ENCODE measurements around the gene BIRC3. TPM values are rescaled to one million over a fixed set of nuclear protein-coding genes. Genes with fewer than 3 reads are reported as not detected.

The BIRC3 gene
- polyA plus RNA-seq, 1 donor (not counting 4 experiments of a cell fraction or from before 2014, with no cell fraction given), result 2.1 TPM

- H3K79me2 ChIP-seq (ENCODE audit: control insufficient read depth, insufficient read depth, low read length), result no peaks in the 10 kb centered on the region
- no peak overlapping the region for H3K4me3 ChIP-seq (ENCODE audit: control insufficient read depth in 2 of 3, extremely low read depth in 1 of 3, insufficient read depth in 2 of 3, low read depth in 1 of 3, low read length in 3 of 3)
- FAIRE-seq (no peak), DNase-seq (ENCODE audit: low read depth, low spot score) (no peak)
- peaks cover 9% of the 10 kb centered on the region for H3K4me1 ChIP-seq (ENCODE audit: control insufficient read depth, extremely low read depth, insufficient read depth, low read length)
- dilution Hi-C loops (cut with MboI; ENCODE audit: extremely low pct_ligation_motif_present, low sequenced_read_pairs), result no loop called here
- no peaks in the 10 kb centered on the region for H3K27me3 ChIP-seq (ENCODE audit: control insufficient read depth, extremely low read depth, insufficient read depth, low read length)
- H3K9ac ChIP-seq (ENCODE audit: control insufficient read depth, extremely low read depth, insufficient read depth, low read length), result no peak overlapping the region
- no peaks in the 10 kb centered on the region for H3K9me1 ChIP-seq (ENCODE audit: control insufficient read depth, extremely low read depth, insufficient read depth, low read length)
- no peaks in the 10 kb centered on the region for H4K20me1 ChIP-seq (ENCODE audit: control insufficient read depth, extremely low read depth, insufficient read depth, low read length)
- H3K4me2 ChIP-seq (ENCODE audit: control insufficient read depth, extremely low read depth, insufficient read depth, low read depth, low read length), result peak overlapping the region; percentile 95
- no peak overlapping the region for H3K27ac ChIP-seq (ENCODE audit: control insufficient read depth, insufficient read depth, low read length)
- no peaks in the 10 kb centered on the region for H3K9me3 ChIP-seq (ENCODE audit: control insufficient read depth, low read depth, low read length)
- H3K36me3 ChIP-seq (ENCODE audit: control insufficient read depth in 2 of 2, extremely low read depth in 1 of 2, insufficient read depth in 2 of 2, low read length in 2 of 2), result peaks cover 0 to under 1% of the 10 kb centered on the region in 2 experiments
- TF ChIP-seq EZH2 (IDR thresholded peaks at IDR 0.05; ENCODE audit: low read length), result no peak
- TF ChIP-seq, protein P1, sequence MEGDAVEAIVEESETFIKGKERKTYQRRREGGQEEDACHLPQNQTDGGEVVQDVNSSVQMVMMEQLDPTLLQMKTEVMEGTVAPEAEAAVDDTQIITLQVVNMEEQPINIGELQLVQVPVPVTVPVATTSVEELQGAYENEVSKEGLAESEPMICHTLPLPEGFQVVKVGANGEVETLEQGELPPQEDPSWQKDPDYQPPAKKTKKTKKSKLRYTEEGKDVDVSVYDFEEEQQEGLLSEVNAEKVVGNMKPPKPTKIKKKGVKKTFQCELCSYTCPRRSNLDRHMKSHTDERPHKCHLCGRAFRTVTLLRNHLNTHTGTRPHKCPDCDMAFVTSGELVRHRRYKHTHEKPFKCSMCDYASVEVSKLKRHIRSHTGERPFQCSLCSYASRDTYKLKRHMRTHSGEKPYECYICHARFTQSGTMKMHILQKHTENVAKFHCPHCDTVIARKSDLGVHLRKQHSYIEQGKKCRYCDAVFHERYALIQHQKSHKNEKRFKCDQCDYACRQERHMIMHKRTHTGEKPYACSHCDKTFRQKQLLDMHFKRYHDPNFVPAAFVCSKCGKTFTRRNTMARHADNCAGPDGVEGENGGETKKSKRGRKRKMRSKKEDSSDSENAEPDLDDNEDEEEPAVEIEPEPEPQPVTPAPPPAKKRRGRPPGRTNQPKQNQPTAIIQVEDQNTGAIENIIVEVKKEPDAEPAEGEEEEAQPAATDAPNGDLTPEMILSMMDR (optimal IDR thresholded peaks at IDR 0.05 in 1 of 3, IDR thresholded peaks at IDR 0.05 in 1 of 3, conservative IDR thresholded peaks at IDR 0.05 in 1 of 3; ENCODE audit: extremely low read depth in 1 of 3, insufficient read depth in 2 of 3, low read length in 3 of 3), result no peak
- no peak overlapping the region for H2AFZ ChIP-seq (ENCODE audit: control insufficient read depth, low read length)
Observed at GRCh38 chr11:102280245-102280833, 36.9 kb upstream of the BIRC3 start.

GRCh38 chr11:102283116-102283485 is 34.2 kb upstream of the BIRC3 start:
- Histone ChIP-seq H3K36me3 (ENCODE audit: control insufficient read depth in 2 of 2, extremely low read depth in 1 of 2, insufficient read depth in 2 of 2, low read length in 2 of 2) (no peaks in the 10 kb centered on the region), H3K27me3 (ENCODE audit: control insufficient read depth, extremely low read depth, insufficient read depth, low read length) (no peaks in the 10 kb centered on the region), H3K79me2 (ENCODE audit: control insufficient read depth, insufficient read depth, low read length) (no peaks in the 10 kb centered on the region), H3K4me2 (ENCODE audit: control insufficient read depth, extremely low read depth, insufficient read depth, low read depth, low read length) (no peak overlapping the region), H4K20me1 (ENCODE audit: control insufficient read depth, extremely low read depth, insufficient read depth, low read length) (no peaks in the 10 kb centered on the region), H3K4me3 (ENCODE audit: control insufficient read depth in 2 of 3, extremely low read depth in 1 of 3, insufficient read depth in 2 of 3, low read depth in 1 of 3, low read length in 3 of 3) (no peak overlapping the region), H2AFZ (ENCODE audit: control insufficient read depth, low read length) (no peak overlapping the region), H3K9me3 (ENCODE audit: control insufficient read depth, low read depth, low read length) (no peaks in the 10 kb centered on the region), H3K9me1 (ENCODE audit: control insufficient read depth, extremely low read depth, insufficient read depth, low read length) (no peaks in the 10 kb centered on the region), H3K27ac (ENCODE audit: control insufficient read depth, insufficient read depth, low read length) (no peak overlapping the region), H3K9ac (ENCODE audit: control insufficient read depth, extremely low read depth, insufficient read depth, low read length) (no peak overlapping the region), H3K4me1 (ENCODE audit: control insufficient read depth, extremely low read depth, insufficient read depth, low read length) (peaks cover 9% of the 10 kb centered on the region)
- FAIRE-seq (no peak), DNase-seq (ENCODE audit: low read depth, low spot score) (no peak)
- TF ChIP-seq, protein P1 (optimal IDR thresholded peaks at IDR 0.05 in 1 of 3, IDR thresholded peaks at IDR 0.05 in 1 of 3, conservative IDR thresholded peaks at IDR 0.05 in 1 of 3; ENCODE audit: extremely low read depth in 1 of 3, insufficient read depth in 2 of 3, low read length in 3 of 3), result no peak
- TF ChIP-seq EZH2 (IDR thresholded peaks at IDR 0.05; ENCODE audit: low read length), result no peak
- dilution Hi-C loops (cut with MboI; ENCODE audit: extremely low pct_ligation_motif_present, low sequenced_read_pairs), result no loop called here

Data from keratinocyte (primary cell).